ENCODE data around the gene AK5.

AK5 gene

DNA sequence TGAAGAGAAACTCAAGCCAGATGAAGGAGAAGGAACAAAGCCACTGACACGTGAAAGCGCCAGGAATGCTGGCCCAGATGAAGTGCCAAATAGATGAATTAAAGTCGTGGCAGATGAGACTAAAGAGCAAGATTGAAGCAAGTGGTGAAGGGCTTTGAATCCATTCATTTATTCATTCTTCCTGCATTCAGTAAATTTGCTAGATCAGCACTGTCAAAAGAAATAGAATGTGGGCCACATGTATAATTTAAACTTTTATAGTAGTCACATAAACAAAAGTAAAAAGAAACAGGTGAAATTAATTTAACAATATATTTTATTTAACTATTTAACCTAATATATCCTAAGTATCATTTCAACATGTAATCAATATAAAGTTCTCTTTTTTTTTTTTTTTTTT, 265.1 kb downstream of the AK5 start:
- in situ Hi-C loops (cut with MboI; ENCODE audit: low sequenced_read_pairs, unreplicated experiment) = loop anchor here (25.0 kb wide), 1 partner anchor 565 kb away; no protein-coding TSS in a partner anchor
- DNase-seq (ENCODE audit: low spot score) = no peak
- TF ChIP-seq, protein P1, sequence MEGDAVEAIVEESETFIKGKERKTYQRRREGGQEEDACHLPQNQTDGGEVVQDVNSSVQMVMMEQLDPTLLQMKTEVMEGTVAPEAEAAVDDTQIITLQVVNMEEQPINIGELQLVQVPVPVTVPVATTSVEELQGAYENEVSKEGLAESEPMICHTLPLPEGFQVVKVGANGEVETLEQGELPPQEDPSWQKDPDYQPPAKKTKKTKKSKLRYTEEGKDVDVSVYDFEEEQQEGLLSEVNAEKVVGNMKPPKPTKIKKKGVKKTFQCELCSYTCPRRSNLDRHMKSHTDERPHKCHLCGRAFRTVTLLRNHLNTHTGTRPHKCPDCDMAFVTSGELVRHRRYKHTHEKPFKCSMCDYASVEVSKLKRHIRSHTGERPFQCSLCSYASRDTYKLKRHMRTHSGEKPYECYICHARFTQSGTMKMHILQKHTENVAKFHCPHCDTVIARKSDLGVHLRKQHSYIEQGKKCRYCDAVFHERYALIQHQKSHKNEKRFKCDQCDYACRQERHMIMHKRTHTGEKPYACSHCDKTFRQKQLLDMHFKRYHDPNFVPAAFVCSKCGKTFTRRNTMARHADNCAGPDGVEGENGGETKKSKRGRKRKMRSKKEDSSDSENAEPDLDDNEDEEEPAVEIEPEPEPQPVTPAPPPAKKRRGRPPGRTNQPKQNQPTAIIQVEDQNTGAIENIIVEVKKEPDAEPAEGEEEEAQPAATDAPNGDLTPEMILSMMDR (IDR thresholded peaks at IDR 0.05; ENCODE audit: borderline replicate concordance, control extremely low read depth, extremely low read depth, insufficient read depth, missing control alignments) = no peak

- TF ChIP-seq, protein P1 (IDR thresholded peaks at IDR 0.05; ENCODE audit: borderline replicate concordance, control extremely low read depth, extremely low read depth, insufficient read depth, missing control alignments) = no peak
- in situ Hi-C loops (cut with MboI; ENCODE audit: low sequenced_read_pairs, unreplicated experiment) = loop anchor here (25.0 kb wide), 1 partner anchor 564 kb away; no protein-coding TSS in a partner anchor
These were observed 266.5 kb downstream of the AK5 start for GRCh38 chr1:77548285-77548684.

GRCh38 chr1:77550135-77550534, 268.3 kb downstream of the AK5 start:
- DNase-seq (ENCODE audit: low spot score) = no peak
- in situ Hi-C loops (cut with MboI; ENCODE audit: low sequenced_read_pairs, unreplicated experiment) = no loop called here
- TF ChIP-seq, protein P1 (IDR thresholded peaks at IDR 0.05; ENCODE audit: borderline replicate concordance, control extremely low read depth, extremely low read depth, insufficient read depth, missing control alignments) = no peak

More at GRCh38 chr1:77548285-77548684, 266.5 kb downstream of the AK5 start:
- DNase-seq (ENCODE audit: low spot score) = no peak

- TF ChIP-seq, protein P1 (IDR thresholded peaks at IDR 0.05; ENCODE audit: borderline replicate concordance, control extremely low read depth, extremely low read depth, insufficient read depth, missing control alignments) = no peak
- DNase-seq (ENCODE audit: low spot score) = no peak
- in situ Hi-C loops (cut with MboI; ENCODE audit: low sequenced_read_pairs, unreplicated experiment) = no loop called here
These were observed 270.8 kb downstream of the AK5 start for GRCh38 chr1:77552626-77553025.

DNA sequence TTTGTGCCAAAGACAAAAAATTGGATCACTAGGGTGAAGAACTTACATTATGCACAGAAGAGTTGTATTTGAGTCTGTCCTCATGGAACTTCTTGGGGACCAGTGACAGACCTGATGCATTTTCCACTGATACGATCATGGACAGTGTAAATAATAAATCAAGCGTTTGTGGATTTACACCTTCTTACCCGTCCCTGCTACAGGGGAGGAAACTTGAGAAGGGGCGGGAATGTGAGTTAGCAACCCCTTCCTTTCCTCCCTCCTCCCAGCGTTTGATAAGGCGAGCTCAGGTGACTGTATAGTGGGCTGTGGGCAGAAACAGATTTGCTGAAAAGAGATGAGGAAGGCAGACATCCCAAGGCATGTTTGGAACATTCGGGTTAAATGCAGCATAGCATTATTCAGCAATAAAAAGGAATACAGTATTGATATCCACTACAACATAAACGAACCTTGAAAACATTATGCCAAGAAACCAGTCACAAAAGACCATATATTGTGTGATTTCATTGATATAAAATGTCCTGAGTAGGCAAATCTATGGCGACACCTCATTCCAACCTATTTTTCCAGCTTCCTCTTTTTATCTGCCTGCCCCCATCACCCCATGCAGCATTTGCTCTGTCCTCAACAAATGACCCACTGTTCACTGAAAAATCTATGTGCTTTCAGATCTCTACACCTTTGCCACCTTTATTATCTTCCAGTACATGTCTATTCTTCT, 271.9 kb downstream of the AK5 start:
- in situ Hi-C loops (cut with MboI; ENCODE audit: low sequenced_read_pairs, unreplicated experiment) = no loop called here
- DNase-seq (ENCODE audit: low spot score) = no peak
- TF ChIP-seq, protein P1 (IDR thresholded peaks at IDR 0.05; ENCODE audit: borderline replicate concordance, control extremely low read depth, extremely low read depth, insufficient read depth, missing control alignments) = no peak

GRCh38 chr1:77556045-77556444, 274.2 kb downstream of the AK5 start:
- in situ Hi-C loops (cut with MboI; ENCODE audit: low sequenced_read_pairs, unreplicated experiment) = no loop called here
- TF ChIP-seq, protein P1 (IDR thresholded peaks at IDR 0.05; ENCODE audit: borderline replicate concordance, control extremely low read depth, extremely low read depth, insufficient read depth, missing control alignments) = no peak
- DNase-seq (ENCODE audit: low spot score) = no peak

All from GM13976 (cell line).